Mucosa of gallbladder (tissue), 1 donor: Measurements from ENCODE around the gene HOXA6. TPM values are rescaled to one million over a fixed set of nuclear protein-coding genes. Genes with fewer than 3 reads are reported as not detected.

Experiments
- DNase-seq: peaks from one replicate; pipeline ENCODE4 v3.0.0-alpha.2; 2020; ENCODE audit warnings: low spot score
- total RNA-seq: library from RNA; stranded (reverse); gene quantifications from one replicate; pipeline ENCODE4 v1.2.1, GENCODE V29; 2021
- donor health status: DM: no; HTN: no; CAD: no.

HOXA6 gene
- total RNA-seq, 1 donor from 2014 or later: 0.29 TPM

GRCh38 chr7:27108390-27109127 lies 39.0 kb downstream of the HOXA6 start:
- DNase-seq: no peak

DNA sequence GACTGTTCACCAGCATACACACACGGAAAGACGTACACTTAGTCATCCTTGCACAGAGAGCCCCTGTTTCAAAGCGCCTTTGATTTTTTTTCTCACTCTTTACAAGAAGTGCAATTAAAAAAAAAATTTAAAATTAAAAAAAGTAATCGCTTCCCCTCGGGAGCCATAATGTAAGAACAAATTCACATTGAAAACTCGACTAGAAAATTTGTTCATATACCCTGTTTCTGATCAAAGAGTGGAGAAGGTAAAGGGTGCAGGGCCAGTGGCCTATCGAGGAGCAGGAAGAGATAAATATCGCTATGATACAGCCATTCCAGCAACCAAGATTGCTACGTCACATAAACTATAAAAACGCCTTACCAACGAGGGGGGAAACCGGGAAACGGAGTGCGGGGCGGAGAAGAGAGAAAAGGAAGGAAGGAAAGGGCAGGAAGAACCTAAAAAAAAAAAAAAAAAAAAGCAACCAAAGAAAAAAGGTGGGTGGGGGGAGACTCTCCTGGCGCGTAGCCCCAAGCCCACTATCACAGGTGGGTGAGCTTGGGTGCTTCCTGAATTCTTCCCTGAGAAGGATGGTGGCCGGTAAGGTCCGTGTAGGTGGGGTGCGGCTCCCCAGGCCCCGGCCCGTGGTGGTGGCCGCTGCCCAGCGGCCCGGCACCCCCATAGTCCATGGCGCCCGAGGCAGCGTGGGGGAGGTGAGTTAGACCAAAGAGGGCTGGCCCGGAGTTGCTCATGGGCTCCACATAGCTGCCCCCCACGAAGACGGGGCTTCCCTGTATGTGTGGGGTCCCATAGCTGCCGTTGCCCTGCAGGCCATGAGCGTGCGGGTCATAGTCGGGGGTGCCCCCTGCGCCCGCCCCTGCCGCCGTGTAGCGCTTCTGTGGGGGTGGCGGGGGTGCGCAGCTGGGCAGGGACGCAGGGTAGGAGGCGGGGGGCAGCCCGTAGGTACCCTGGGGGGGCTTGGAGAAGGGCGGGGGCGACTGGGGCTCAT lies 39.9 kb downstream of the HOXA6 start:
- DNase-seq: no peak

DNA sequence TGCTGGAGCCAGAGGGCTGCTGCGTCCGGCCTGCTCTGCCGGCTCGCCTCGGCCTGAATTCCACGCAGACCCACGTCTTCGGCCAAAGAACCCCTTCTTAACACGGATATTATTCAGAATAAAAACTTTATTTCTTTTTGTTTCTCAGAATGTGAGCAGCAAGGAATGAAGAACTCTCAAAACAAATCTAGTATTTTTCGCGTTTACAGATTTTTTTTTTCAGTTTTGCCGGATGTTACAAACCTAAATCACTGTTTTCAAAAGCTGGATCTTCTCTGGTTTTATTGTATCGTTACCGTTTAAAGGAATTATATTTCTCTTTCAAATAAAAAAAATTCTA lies 40.7 kb downstream of the HOXA6 start:
- no peak for DNase-seq

DNA sequence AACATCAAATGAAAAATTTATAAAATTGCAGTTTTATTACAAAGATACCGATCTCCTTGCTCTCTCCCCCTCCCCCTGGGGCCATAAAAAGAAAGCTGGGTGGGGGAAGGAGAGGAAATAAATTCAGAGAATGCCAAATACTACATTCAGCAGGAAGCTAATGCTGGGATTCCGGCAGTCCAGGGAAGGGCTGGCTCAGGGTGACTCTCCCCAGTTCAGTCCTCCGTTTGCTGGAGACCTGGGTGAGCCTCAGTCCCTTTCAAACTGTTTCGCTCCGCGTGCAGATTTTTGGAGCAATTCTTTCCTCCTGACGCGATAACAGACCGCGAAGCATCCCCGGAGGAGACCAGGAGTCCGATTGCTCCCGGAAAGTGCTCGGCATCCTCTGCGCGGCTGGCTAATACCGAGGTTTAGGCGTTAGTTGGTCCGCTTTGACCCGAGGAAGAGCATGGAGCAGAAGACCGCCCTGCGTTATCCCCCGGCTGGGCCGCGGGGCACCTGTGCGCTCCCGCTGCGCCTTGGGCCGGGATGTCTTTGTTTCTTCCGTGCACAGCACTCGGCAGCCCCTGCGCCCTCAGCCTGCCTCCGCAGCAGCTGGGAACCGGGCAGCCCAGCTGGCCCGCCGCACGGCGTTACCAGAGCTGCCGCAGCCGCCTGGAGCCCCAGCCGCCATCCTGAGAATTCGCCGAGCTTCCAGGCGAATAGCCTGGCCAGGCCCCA lies 41.2 kb downstream of the HOXA6 start:
- DNase-seq: no peak

DNA sequence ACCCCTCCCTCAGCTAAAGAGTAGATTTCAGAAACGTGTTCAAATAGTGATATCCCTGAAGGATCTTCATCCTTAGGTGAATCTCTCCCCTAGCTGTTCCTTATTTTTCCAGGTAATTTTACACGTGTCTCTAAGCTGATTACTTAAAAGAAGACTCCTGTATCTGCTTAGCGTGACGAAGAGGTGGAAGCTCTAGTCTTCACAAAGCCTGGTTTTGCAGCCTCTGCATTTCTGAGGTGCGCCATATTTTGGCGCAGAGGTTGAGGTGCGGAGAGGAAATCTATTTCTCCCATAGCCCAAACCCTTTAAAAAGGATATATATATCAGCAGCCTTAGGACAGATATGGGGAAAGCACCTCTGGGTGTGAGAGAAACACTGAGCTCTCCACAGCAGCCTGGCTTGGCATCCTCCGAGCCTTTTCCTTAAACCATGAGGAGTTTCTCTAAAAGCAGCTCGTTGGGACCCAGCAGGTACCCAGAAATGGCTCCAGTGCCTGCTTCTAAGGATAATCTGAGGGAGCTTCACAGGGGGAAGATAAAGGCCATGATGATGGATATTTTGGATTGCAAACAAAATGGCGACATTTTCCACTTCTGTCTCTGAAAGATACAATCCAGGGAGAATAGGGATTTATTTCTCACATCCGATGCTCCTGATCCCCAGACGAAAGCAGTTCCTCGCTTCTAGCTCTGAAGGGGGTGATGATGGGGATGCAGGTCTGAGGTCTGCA lies 42.1 kb downstream of the HOXA6 start:
- DNase-seq: no peak

DNA sequence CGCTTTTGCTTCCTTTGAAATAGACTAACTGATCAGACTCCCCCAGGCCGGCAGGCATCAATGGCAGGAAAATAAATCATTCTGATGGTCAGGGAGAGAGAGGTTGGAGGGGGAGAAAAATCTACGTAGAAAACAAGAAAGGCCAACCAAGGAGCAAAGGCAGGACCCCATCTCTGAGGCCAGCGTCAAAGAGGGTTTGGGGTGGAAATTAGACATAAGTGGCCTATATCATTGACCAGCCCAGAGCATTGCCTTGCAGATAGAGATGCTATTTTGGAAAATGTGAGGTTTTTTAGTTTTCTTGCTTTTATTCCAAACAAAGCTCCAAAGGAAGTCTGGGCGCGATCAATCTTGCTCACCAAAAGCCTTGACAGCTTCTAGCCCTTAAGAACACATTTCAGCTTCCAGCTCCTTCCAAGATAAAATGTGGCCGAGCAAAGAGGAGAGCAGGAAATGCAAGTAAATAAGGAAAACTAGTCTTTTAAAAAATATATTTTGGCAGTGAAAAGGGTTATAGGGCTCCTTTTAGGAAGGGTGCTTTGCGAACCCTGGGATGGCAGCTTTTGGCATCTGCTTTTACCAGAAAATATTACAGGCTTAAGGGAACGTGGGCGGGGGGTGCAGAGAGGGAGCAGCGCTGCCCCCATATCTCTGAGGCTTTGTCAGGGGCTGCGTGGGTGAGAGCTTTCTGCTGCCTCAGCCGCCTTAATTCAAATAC lies 43.1 kb downstream of the HOXA6 start:
- DNase-seq: no peak

GRCh38 chr7:27103489-27104226 lies 43.9 kb downstream of the HOXA6 start:
- DNase-seq: no peak

- no peak for DNase-seq
Measured at GRCh38 chr7:27102581-27103442, 44.8 kb downstream of the HOXA6 start, which contains the start of gene HOXA2. TSS of gene HOXA2 (minus strand) at chr7:27102683. CDS start at chr7:27102500, 183 bp downstream.

DNA sequence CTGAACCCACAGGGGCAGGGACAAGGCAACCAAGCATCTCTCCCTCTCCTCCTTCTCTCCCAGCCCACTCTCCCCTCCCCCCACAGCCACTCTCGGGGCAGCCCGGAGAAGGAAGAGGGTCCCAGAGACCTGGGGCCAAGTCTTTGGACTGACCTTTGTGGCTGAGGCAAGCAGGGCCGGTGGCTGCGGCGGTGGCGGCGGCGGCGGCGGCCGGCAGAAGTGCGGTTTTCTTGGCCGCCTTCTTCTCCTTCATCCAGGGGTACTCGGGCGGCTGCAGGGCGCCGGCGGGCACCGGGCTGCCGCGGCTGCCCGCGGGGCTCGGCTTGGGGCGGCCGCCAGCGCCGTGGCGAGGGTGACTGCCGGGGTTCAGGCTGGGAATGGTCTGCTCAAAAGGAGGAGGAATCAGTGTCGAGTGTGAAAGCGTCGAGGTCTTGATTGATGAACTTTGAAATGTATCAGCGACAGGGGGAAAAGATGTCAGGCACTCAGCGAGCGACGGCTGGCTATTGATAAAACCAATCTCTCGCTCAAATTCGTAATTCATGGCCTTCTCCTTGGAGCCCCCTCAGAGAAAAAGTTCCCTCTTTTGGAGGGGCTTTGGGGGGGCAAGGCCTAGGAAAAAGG lies 45.5 kb downstream of the HOXA6 start:
- DNase-seq: no peak

GRCh38 chr7:27101171-27101956 lies 46.2 kb downstream of the HOXA6 start:
- DNase-seq: no peak

DNA sequence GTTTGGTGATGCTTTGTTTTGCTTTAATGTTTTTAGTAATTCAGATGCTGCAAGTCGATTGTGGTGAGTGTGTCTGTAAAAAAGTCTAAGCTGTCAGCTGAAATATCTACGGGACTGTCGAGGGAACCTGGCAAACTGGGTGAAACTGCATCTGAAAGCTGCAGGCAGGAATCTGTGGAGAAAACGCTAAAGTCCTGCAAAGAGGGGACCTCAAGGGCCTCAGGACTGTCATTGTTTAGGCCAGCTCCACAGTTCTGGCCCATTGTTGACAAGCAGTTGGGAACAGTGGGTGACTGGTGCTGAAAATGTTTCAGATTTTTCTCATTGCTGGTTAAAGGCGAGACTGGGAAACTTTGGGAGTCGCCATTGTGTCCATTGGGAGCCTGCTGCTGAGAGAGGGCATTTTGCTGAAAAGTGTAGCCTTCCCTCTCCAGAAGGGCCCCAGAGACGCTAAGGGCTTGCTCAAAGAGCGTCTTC lies 46.8 kb downstream of the HOXA6 start:
- DNase-seq: no peak

- DNase-seq: no peak
Measured at GRCh38 chr7:27099453-27100370, 47.9 kb downstream of the HOXA6 start.

- DNase-seq: no peak
Measured at GRCh38 chr7:27098578-27099451, 48.8 kb downstream of the HOXA6 start.

DNA sequence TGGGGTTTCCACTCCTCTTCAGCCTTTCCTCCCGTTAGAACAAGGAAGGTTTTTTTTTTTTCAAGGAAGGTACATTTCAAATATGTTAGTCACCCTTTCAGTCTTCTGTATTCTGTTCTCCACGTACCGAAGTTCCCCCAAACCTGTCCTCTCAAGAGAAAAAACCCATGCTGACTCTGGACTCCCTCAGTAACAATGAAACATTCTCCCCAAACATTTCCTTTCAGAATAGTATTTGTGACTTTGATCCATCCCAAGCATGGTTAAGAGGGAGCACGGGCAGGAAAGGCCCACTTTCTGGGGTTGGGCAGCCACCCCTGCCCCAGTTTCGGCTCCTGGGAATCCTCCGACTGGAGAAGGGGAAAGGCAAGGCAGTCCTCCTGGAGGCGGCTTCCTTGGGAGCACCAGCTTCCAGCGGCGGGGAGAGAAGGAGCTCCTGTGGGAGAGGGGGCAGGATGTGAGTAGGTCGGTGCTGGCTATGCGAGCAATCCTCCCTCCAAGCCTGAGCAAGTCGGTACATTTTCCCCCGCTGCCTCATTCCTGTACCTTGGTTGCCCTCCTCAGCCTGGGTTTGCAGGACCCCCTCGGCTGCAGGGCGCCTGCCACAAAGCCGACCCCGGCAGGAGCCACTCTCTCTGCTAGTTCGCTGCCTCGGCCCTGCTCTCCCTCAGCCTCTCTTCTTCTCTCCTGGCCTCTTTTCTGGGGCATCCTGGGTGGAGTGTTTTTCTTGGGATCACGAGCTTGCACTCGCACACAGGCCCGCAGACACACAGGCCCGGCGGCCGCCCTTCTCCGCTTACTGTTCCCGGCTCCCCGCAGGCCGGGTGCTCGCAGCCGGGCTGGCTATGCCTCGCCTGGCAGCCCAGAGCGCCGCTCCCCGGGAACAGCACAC lies 49.6 kb downstream of the HOXA6 start:
- no peak for DNase-seq
